ENCODE measurements around the gene CAMK2B.

The CAMK2B gene

GRCh38 chr7:44261240-44261639 is 64.2 kb downstream of the CAMK2B start:
- intact Hi-C loops (cut with micrococcal nuclease) = no loop called here
- H3K36me3 Mint-ChIP-seq (ENCODE audit: low read depth) = no peaks in the 10 kb centered on the region
- H3K9me3 Mint-ChIP-seq = no peaks in the 10 kb centered on the region
- peak overlapping the region; percentile 11 for H3K27ac Mint-ChIP-seq
- no peak overlapping the region for H3K4me3 Mint-ChIP-seq
- H3K27me3 Mint-ChIP-seq = peaks cover 12% of the 10 kb centered on the region
- peaks cover 32% of the 10 kb centered on the region for H3K4me1 Mint-ChIP-seq (ENCODE audit: low read depth)

GRCh38 chr7:44259547-44260457 is 65.6 kb downstream of the CAMK2B start:
- H3K9me3 Mint-ChIP-seq = no peaks in the 10 kb centered on the region
- H3K27ac Mint-ChIP-seq = peak overlapping the region; percentile 30
- intact Hi-C loops (cut with micrococcal nuclease) = no loop called here
- peaks cover 43% of the 10 kb centered on the region for H3K4me1 Mint-ChIP-seq (ENCODE audit: low read depth)
- H3K36me3 Mint-ChIP-seq (ENCODE audit: low read depth) = no peaks in the 10 kb centered on the region
- peaks cover 12% of the 10 kb centered on the region for H3K27me3 Mint-ChIP-seq
- no peak overlapping the region for H3K4me3 Mint-ChIP-seq

- H3K4me1 Mint-ChIP-seq (ENCODE audit: low read depth) = peaks cover 43% of the 10 kb centered on the region
- intact Hi-C loops (cut with micrococcal nuclease) = no loop called here
- H3K27ac Mint-ChIP-seq = peak overlapping the region; percentile 30
- no peak overlapping the region for H3K4me3 Mint-ChIP-seq
- H3K36me3 Mint-ChIP-seq (ENCODE audit: low read depth) = no peaks in the 10 kb centered on the region
- H3K27me3 Mint-ChIP-seq = peaks cover 7% of the 10 kb centered on the region
- H3K9me3 Mint-ChIP-seq = no peaks in the 10 kb centered on the region
Measured at GRCh38 chr7:44258865-44259546, 66.4 kb downstream of the CAMK2B start.

- Mint-ChIP-seq H3K4me1 (ENCODE audit: low read depth) (peaks cover 43% of the 10 kb centered on the region), H3K9me3 (no peaks in the 10 kb centered on the region), H3K27me3 (peaks cover 3% of the 10 kb centered on the region), H3K36me3 (ENCODE audit: low read depth) (no peaks in the 10 kb centered on the region), H3K27ac (peak overlapping the region; percentile 30), H3K4me3 (peak overlapping the region; percentile 41)
- intact Hi-C loops (cut with micrococcal nuclease) = no loop called here
Measured at GRCh38 chr7:44258423-44258760, 67.0 kb downstream of the CAMK2B start.

GRCh38 chr7:44257618-44258422 is 67.6 kb downstream of the CAMK2B start:
- peak overlapping the region; percentile 30 for H3K27ac Mint-ChIP-seq
- peaks cover 3% of the 10 kb centered on the region for H3K27me3 Mint-ChIP-seq
- intact Hi-C loops (cut with micrococcal nuclease) = no loop called here
- peak overlapping the region; percentile 41 for H3K4me3 Mint-ChIP-seq
- no peaks in the 10 kb centered on the region for H3K36me3 Mint-ChIP-seq (ENCODE audit: low read depth)
- no peaks in the 10 kb centered on the region for H3K9me3 Mint-ChIP-seq
- peaks cover 43% of the 10 kb centered on the region for H3K4me1 Mint-ChIP-seq (ENCODE audit: low read depth)

- Mint-ChIP-seq H3K36me3 (ENCODE audit: low read depth) (no peaks in the 10 kb centered on the region), H3K4me3 (no peak overlapping the region), H3K9me3 (no peaks in the 10 kb centered on the region), H3K4me1 (ENCODE audit: low read depth) (peaks cover 43% of the 10 kb centered on the region), H3K27me3 (no peaks in the 10 kb centered on the region), H3K27ac (peak overlapping the region; percentile 30)
- intact Hi-C loops (cut with micrococcal nuclease) = no loop called here
Measured at GRCh38 chr7:44257213-44257612, 68.2 kb downstream of the CAMK2B start.

- H3K4me1 Mint-ChIP-seq (ENCODE audit: low read depth) = peaks cover 48% of the 10 kb centered on the region
- H3K27ac Mint-ChIP-seq = peak overlapping the region; percentile 30
- H3K4me3 Mint-ChIP-seq = no peak overlapping the region
- no peaks in the 10 kb centered on the region for H3K36me3 Mint-ChIP-seq (ENCODE audit: low read depth)
- no peaks in the 10 kb centered on the region for H3K27me3 Mint-ChIP-seq
- H3K9me3 Mint-ChIP-seq = no peaks in the 10 kb centered on the region
- intact Hi-C loops (cut with micrococcal nuclease) = no loop called here
Measured at GRCh38 chr7:44256459-44256858, 68.9 kb downstream of the CAMK2B start.

GRCh38 chr7:44251881-44252280 is 73.5 kb downstream of the CAMK2B start:
- Mint-ChIP-seq H3K36me3 (ENCODE audit: low read depth) (no peaks in the 10 kb centered on the region), H3K9me3 (no peaks in the 10 kb centered on the region), H3K4me3 (no peak overlapping the region), H3K27ac (no peak overlapping the region), H3K27me3 (peaks cover 2% of the 10 kb centered on the region), H3K4me1 (ENCODE audit: low read depth) (peaks cover 30% of the 10 kb centered on the region)
- intact Hi-C loops (cut with micrococcal nuclease) = no loop called here

- Mint-ChIP-seq H3K27ac (no peak overlapping the region), H3K4me1 (ENCODE audit: low read depth) (peaks cover 29% of the 10 kb centered on the region), H3K9me3 (no peaks in the 10 kb centered on the region), H3K4me3 (no peak overlapping the region), H3K36me3 (ENCODE audit: low read depth) (no peaks in the 10 kb centered on the region), H3K27me3 (peaks cover 2% of the 10 kb centered on the region)
- intact Hi-C loops (cut with micrococcal nuclease) = no loop called here
Measured at GRCh38 chr7:44251269-44251668, 74.1 kb downstream of the CAMK2B start.

- peaks cover 4% of the 10 kb centered on the region for H3K27me3 Mint-ChIP-seq
- H3K36me3 Mint-ChIP-seq (ENCODE audit: low read depth) = no peaks in the 10 kb centered on the region
- H3K9me3 Mint-ChIP-seq = no peaks in the 10 kb centered on the region
- no peak overlapping the region for H3K27ac Mint-ChIP-seq
- peaks cover 19% of the 10 kb centered on the region for H3K4me1 Mint-ChIP-seq (ENCODE audit: low read depth)
- no peak overlapping the region for H3K4me3 Mint-ChIP-seq
- intact Hi-C loops (cut with micrococcal nuclease) = no loop called here
Measured at GRCh38 chr7:44249639-44250234, 75.7 kb downstream of the CAMK2B start.

- intact Hi-C loops (cut with micrococcal nuclease) = no loop called here
- no peak overlapping the region for H3K27ac Mint-ChIP-seq
Measured at GRCh38 chr7:44247868-44248651, 77.3 kb downstream of the CAMK2B start.

GRCh38 chr7:44246396-44247113 is 78.8 kb downstream of the CAMK2B start:
- Mint-ChIP-seq H3K36me3 (ENCODE audit: low read depth) (no peaks in the 10 kb centered on the region), H3K27me3 (peaks cover 10% of the 10 kb centered on the region), H3K27ac (no peak overlapping the region), H3K9me3 (no peaks in the 10 kb centered on the region), H3K4me3 (no peak overlapping the region), H3K4me1 (ENCODE audit: low read depth) (peaks cover 19% of the 10 kb centered on the region)
- intact Hi-C loops (cut with micrococcal nuclease) = no loop called here

More at GRCh38 chr7:44247868-44248651, 77.3 kb downstream of the CAMK2B start:
- no peaks in the 10 kb centered on the region for H3K9me3 Mint-ChIP-seq
- peaks cover 4% of the 10 kb centered on the region for H3K27me3 Mint-ChIP-seq
- H3K4me3 Mint-ChIP-seq = no peak overlapping the region
- peaks cover 23% of the 10 kb centered on the region for H3K4me1 Mint-ChIP-seq (ENCODE audit: low read depth)
- no peaks in the 10 kb centered on the region for H3K36me3 Mint-ChIP-seq (ENCODE audit: low read depth)

All from dendritic cell treated with granulocyte-macrophage colony-stimulating factor and Interleukin-4, amounts not matched to agents 40 ng/mL and 50 ng/mL, for 4 days (primary cell).